ENCODE data around the gene RRP36. TPM values are rescaled to one million over a fixed set of nuclear protein-coding genes. Genes with fewer than 3 reads are reported as not detected.

Gene RRP36
- total and polyA plus RNA-seq, 2 donors from 2014 or later, result 49.2 to 55.2 TPM

- DNase-seq, result peak; percentile 98 to 100 (median 99)
- peak; percentile 92 for FAIRE-seq
- no peaks in the 10 kb centered on the region for H3K9me3 ChIP-seq (ENCODE audit: control insufficient read depth in 2 of 3, insufficient read depth in 1 of 3, low read length in 3 of 3)
- peak within 1 kb of the TSS; percentile 46 to 77 for H3K27ac ChIP-seq (ENCODE audit: low read depth in 2 of 2, low read length in 2 of 2)
- peak within 1 kb of the TSS; percentile 73 to 85 (median 83) for H3K4me3 ChIP-seq (ENCODE audit: low read length in 3 of 3)
- peaks cover 0 to 2% (median 0%) of the 10 kb centered on the region in 3 donors for H3K36me3 ChIP-seq (ENCODE audit: control insufficient read depth in 2 of 3, insufficient read depth in 3 of 3, low read length in 3 of 3)
- no peaks in the 10 kb centered on the region for H3K27me3 ChIP-seq (ENCODE audit: control insufficient read depth, insufficient read depth, low read length)
- peak within 1 kb of the TSS; percentile 30 to 83 (median 69) for H3K9ac ChIP-seq (ENCODE audit: low read length in 3 of 3)
- TF ChIP-seq CTCF (IDR thresholded peaks at IDR 0.05; ENCODE audit: borderline replicate concordance, extremely low read depth, insufficient read depth), result no peak
- peaks cover 2 to 22% (median 7%) of the 10 kb centered on the region in 3 donors for H3K4me1 ChIP-seq (ENCODE audit: control insufficient read depth in 2 of 3, insufficient read depth in 2 of 3, low read depth in 1 of 3, low read length in 3 of 3)
- intact Hi-C loops (cut with DNase I), result no loop called here
Observed at GRCh38 chr6:42984001-42984923, 37.2 kb upstream of the RRP36 start, which contains the start of gene PPP2R5D. Gene PPP2R5D (plus strand): TSS chr6:42984570. CDS start chr6:42984678, 108 bp downstream.

GRCh38 chr6:42984924-42985475 lies 36.4 kb upstream of the RRP36 start:
- DNase-seq, result peak; percentile 17 to 76 (median 47)

More at GRCh38 chr6:42984924-42985475, 36.4 kb upstream of the RRP36 start:
- Histone ChIP-seq H3K27me3 (ENCODE audit: control insufficient read depth, insufficient read depth, low read length) (no peaks in the 10 kb centered on the region), H3K4me1 (ENCODE audit: control insufficient read depth in 2 of 3, insufficient read depth in 2 of 3, low read depth in 1 of 3, low read length in 3 of 3) (peaks cover 2 to 15% (median 3%) of the 10 kb centered on the region in 3 donors), H3K27ac (ENCODE audit: low read depth in 2 of 2, low read length in 2 of 2) (peak overlapping the region in 1 of 2 donors; percentile 43), H3K9me3 (ENCODE audit: control insufficient read depth in 2 of 3, insufficient read depth in 1 of 3, low read length in 3 of 3) (no peaks in the 10 kb centered on the region), H3K9ac (ENCODE audit: low read length in 3 of 3) (peak overlapping the region; percentile 6 to 30 (median 29)), H3K4me3 (ENCODE audit: low read length in 3 of 3) (peak overlapping the region; percentile 53 to 83 (median 67)), H3K36me3 (ENCODE audit: control insufficient read depth in 2 of 3, insufficient read depth in 3 of 3, low read length in 3 of 3) (peaks cover 0 to 7% (median 0%) of the 10 kb centered on the region in 3 donors)
- intact Hi-C loops (cut with DNase I), result no loop called here
- FAIRE-seq, result no peak
- no peak for TF ChIP-seq CTCF (IDR thresholded peaks at IDR 0.05; ENCODE audit: borderline replicate concordance, extremely low read depth, insufficient read depth)

Measured in kidney (tissue), 14 donors.